HG02840 (cell line): ENCODE measurements around the gene ANKEF1.

Experiments
- ATAC-seq: cut with Tn5 transposase; IDR thresholded peaks from one replicate; pipeline ENCODE4 v1.9.1; 2021; ENCODE audit warnings: mild to moderate bottlenecking, moderate library complexity, moderate number of reproducible peaks; ENCODE audit not compliant: unreplicated experiment, low FRiP score

Gene ANKEF1

GRCh38 chr20:10034717-10035571 is at the start of gene ANKEF1:
ANKEF1 (plus strand) TSS chr20:10034987; CDS start chr20:10038302, 3,315 bp downstream.
- ATAC-seq: no peak

GRCh38 chr20:9985281-9985680 is 49.5 kb upstream of the ANKEF1 start:
- no peak for ATAC-seq

GRCh38 chr20:9985773-9986172 is 49.0 kb upstream of the ANKEF1 start:
- ATAC-seq: no peak

- ATAC-seq: no peak
Measured at GRCh38 chr20:9989066-9989724, 45.6 kb upstream of the ANKEF1 start.

GRCh38 chr20:9993137-9993536 is 41.6 kb upstream of the ANKEF1 start:
- no peak for ATAC-seq

- ATAC-seq: no peak
Measured at GRCh38 chr20:9994676-9995075, 40.1 kb upstream of the ANKEF1 start.

- ATAC-seq: no peak
Measured at GRCh38 chr20:9995510-9996272, 39.1 kb upstream of the ANKEF1 start.

GRCh38 chr20:9996944-9997343 is 37.8 kb upstream of the ANKEF1 start:
- no peak for ATAC-seq

GRCh38 chr20:9999645-10000044 is 35.1 kb upstream of the ANKEF1 start:
- no peak for ATAC-seq

- ATAC-seq: no peak
Measured at GRCh38 chr20:10002866-10003265, 31.9 kb upstream of the ANKEF1 start.

- ATAC-seq: no peak
Measured at GRCh38 chr20:10004900-10005299, 29.9 kb upstream of the ANKEF1 start.

GRCh38 chr20:10005885-10006284 is 28.9 kb upstream of the ANKEF1 start:
- ATAC-seq: no peak

- no peak for ATAC-seq
Measured at GRCh38 chr20:10006447-10007090, 28.2 kb upstream of the ANKEF1 start.

- no peak for ATAC-seq
Measured at GRCh38 chr20:10007158-10007557, 27.6 kb upstream of the ANKEF1 start.

GRCh38 chr20:10007747-10008146 is 27.0 kb upstream of the ANKEF1 start:
- no peak for ATAC-seq

GRCh38 chr20:10012464-10012863 is 22.3 kb upstream of the ANKEF1 start:
- ATAC-seq: no peak

- no peak for ATAC-seq
Measured at GRCh38 chr20:10014431-10014830, 20.4 kb upstream of the ANKEF1 start.

GRCh38 chr20:10020937-10021336 is 13.8 kb upstream of the ANKEF1 start:
- no peak for ATAC-seq

- ATAC-seq: no peak
Measured at GRCh38 chr20:10022625-10023024, 12.2 kb upstream of the ANKEF1 start.

- ATAC-seq: no peak
Measured at GRCh38 chr20:10023911-10024310, 10.9 kb upstream of the ANKEF1 start.
